ENCODE data around the gene TLE7.

GRCh38 chr16:71428883-71429282 lies 13.0 kb downstream of the TLE7 start:
- TF ChIP-seq CTCF (IDR thresholded peaks at IDR 0.05) = no peak
- TF ChIP-seq POLR2AphosphoS5 (IDR thresholded peaks at IDR 0.05) = no peak
- TF ChIP-seq POLR2A (IDR thresholded peaks at IDR 0.05) = no peak
